ENCODE data around the gene L1CAM.
A peak's percentile ranks its signal among the peaks of the same experiment; 100 is the strongest.
"Not testable (repeated sequence)": the region's sequence is repeated elsewhere in the genome, so short reads cannot be mapped to it uniquely, and the experiment has no call there.

L1CAM gene

GRCh38 chrX:153829799-153830639 lies 56.0 kb downstream of the L1CAM start, which contains the start of gene PDZD4:
Gene PDZD4 (minus strand): TSS chrX:153830544. CDS start chrX:153830298, 246 bp downstream.
- no peak for DNase-seq (ENCODE audit: low read depth in 2 of 2)

GRCh38 chrX:153829549-153829798 lies 56.5 kb downstream of the L1CAM start:
- DNase-seq (ENCODE audit: low read depth in 2 of 2) = no peak

GRCh38 chrX:153828723-153829548 lies 57.0 kb downstream of the L1CAM start:
- no peak for DNase-seq (ENCODE audit: low read depth in 2 of 2)

- no peak for DNase-seq (ENCODE audit: low read depth in 2 of 2)
Measured at GRCh38 chrX:153828308-153828707, 57.7 kb downstream of the L1CAM start.

- no peak for DNase-seq (ENCODE audit: low read depth in 2 of 2)
Measured at GRCh38 chrX:153827903-153828302, 58.1 kb downstream of the L1CAM start.

- DNase-seq (ENCODE audit: low read depth in 2 of 2) = no peak
Measured at GRCh38 chrX:153827016-153827415, 59.0 kb downstream of the L1CAM start.

- DNase-seq (ENCODE audit: low read depth in 2 of 2) = no peak
Measured at GRCh38 chrX:153825042-153825441, 60.9 kb downstream of the L1CAM start.

GRCh38 chrX:153824348-153824747 lies 61.6 kb downstream of the L1CAM start:
- no peak for DNase-seq (ENCODE audit: low read depth in 2 of 2)

- no peak for DNase-seq (ENCODE audit: low read depth in 2 of 2)
Measured at GRCh38 chrX:153821066-153821465, 64.9 kb downstream of the L1CAM start.

GRCh38 chrX:153820601-153821000 lies 65.4 kb downstream of the L1CAM start:
- no peak for DNase-seq (ENCODE audit: low read depth in 2 of 2)

- no peak for DNase-seq (ENCODE audit: low read depth in 2 of 2)
Measured at GRCh38 chrX:153819384-153820040, 66.5 kb downstream of the L1CAM start.

- peak in 1 of 2 donors; percentile 24 for DNase-seq (ENCODE audit: low read depth in 2 of 2)
Measured at GRCh38 chrX:153818571-153819383, 67.2 kb downstream of the L1CAM start.

GRCh38 chrX:153818064-153818463 lies 67.9 kb downstream of the L1CAM start:
- not testable (repeated sequence) for DNase-seq (ENCODE audit: low read depth in 2 of 2)

GRCh38 chrX:153816831-153817690 lies 68.9 kb downstream of the L1CAM start:
- DNase-seq (ENCODE audit: low read depth in 2 of 2) = no peak

GRCh38 chrX:153814591-153815315 lies 71.2 kb downstream of the L1CAM start:
- no peak for DNase-seq (ENCODE audit: low read depth in 2 of 2)

- DNase-seq (ENCODE audit: low read depth in 2 of 2) = no peak
Measured at GRCh38 chrX:153813161-153813560, 72.8 kb downstream of the L1CAM start.

- DNase-seq (ENCODE audit: low read depth in 2 of 2) = no peak
Measured at GRCh38 chrX:153812220-153812619, 73.8 kb downstream of the L1CAM start.

Measured in stimulated activated CD8-positive, alpha-beta memory T cell treated with anti-CD3 and anti-CD28 coated beads, Interleukin-15, amount 100 ng/mL, for 4 hours (primary cell).